Ramos (cell line): ENCODE data around the gene RARA.
"Not testable (repeated sequence)": the region's sequence is repeated elsewhere in the genome, so short reads cannot be mapped to it uniquely, and the experiment has no call there.

Source experiments
- in situ Hi-C: fragments of 300-500 bp; cut with MboI; formaldehyde crosslinking; loops from one replicate; pipeline ENCODE4 v1.14.3; 2022; ENCODE audit warnings: low sequenced_read_pairs; ENCODE audit not compliant: unreplicated experiment

Gene RARA

DNA sequence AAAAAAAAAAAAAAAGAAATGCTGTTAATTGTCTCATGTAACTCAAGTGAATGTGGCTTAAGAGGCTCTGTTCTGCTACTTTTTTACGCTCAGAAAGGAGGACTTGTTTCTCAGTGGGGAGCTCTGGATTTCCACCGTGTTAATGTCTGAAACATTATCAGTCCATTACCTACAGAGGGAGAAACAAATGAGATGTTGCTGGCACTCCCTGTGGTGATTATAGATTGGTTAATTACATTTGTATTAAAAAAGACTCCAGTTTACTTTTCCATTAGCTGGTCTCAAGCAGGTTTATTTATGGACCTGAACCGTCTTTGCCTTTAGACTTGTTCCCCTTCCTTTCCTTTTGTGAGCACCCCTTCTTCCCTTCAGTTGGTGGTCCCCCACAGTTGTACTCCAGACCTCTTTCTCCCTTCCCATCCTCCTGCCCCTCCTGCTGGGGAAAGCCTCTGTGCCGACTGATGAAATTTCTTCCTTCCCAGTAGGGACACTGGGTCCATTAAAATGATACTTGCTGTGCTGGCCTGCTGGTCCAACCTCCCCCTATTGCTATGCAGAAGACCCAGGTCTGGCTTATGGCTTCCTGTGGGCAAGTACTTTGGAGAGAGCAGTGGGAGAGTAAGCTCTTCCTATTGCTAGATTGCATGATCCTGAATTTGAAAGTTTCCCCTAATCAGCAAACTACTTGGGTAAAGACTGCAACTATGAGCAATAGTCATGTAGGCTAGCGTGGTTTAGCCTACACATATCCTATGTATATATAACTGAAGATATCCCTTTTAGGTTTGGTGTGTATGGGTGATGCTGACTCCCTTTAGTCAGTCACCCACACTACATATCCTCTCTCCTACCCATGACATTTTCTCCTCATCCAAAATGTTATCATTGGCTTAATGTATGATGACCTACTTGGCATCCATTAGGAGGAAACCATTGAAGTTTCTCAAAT lies 13.2 kb upstream of the RARA start:
- in situ Hi-C loops = no loop called here

DNA sequence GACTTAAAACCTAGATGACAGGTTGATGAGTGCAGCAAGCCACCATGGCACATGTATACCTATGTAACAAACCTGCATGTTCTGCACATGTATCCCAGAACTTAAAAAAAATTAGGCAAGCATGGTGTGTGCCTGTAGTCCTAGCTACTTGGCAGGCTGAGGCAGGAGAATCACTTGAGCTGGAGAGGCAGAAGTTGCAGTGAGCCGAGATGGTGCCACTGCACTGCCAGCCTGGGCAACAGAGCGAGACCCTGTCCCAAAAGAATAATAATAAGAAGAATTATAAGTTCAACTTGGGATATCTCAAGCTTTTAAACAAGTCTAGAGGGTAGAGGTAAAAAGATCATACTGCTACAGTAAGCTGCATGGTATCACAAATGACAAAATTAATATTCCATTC lies 11.5 kb upstream of the RARA start:
- in situ Hi-C loops = no loop called here

DNA sequence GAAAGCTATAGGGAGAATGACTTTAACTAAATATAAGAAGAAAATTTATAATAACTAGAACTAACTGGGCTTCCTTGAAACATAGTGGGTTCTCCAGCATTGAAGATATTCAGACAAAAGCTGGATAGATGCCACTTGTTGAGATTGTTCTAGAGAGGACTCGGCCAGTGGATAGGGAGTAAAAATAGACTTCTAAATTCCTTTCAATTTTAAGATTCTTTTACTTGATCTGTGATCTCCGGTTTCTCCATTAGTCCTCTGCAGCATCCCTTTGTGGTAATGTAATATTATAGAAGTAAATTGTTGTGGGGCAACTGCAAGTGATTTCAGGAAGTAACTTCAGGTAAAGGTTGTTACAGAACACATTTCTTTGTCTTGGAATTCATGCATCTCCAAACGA lies 10.3 kb upstream of the RARA start:
- in situ Hi-C loops = no loop called here

DNA sequence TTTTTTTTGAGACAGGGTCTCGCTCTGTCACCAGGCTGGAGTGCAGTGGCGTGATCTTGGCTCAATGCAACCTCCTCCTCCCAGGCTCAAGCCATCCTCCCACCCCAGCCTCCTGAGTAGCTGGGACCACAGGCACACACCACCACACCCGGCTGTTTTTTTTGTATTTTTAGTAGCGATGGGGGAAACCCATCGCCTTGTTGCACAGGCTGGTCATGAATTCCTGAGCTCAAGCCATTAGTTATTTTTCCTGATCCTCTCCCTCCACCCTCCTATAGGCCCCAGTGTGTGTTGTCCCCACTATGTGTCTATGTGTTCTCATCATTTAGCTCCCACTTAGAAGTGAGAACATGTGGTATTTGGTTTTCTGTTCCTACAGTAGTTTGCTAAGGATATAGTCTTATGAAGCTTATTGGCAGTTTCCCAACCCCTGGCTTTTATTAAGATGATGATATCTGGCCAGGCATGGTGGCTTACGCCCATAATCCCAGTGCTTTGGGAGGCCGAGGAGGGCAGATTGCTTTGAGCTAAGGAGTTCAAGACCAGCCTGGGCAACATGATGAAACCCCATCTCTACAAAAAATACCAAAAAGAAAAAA lies 9.7 kb upstream of the RARA start:
- in situ Hi-C loops = not testable (repeated sequence)

DNA sequence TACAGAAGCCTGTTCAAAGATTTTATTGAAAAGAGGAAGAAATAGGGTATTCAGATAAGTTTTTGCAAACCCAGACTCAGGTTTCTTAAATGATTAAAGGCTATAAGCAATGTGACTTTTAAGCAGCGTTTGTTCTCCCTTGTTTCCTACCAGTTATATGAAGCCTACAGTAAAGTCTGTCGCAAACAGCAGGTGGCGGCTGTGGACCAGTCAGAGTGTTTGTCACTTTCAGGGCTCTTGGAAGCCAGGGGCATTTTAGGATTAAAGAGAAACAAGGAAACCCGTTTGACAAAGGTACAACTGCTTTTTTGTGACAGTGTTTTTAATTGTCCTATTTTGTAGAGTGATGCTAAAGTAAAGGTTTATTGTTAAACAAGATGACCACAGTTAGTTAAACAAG lies 7.7 kb upstream of the RARA start:
- in situ Hi-C loops = no loop called here

DNA sequence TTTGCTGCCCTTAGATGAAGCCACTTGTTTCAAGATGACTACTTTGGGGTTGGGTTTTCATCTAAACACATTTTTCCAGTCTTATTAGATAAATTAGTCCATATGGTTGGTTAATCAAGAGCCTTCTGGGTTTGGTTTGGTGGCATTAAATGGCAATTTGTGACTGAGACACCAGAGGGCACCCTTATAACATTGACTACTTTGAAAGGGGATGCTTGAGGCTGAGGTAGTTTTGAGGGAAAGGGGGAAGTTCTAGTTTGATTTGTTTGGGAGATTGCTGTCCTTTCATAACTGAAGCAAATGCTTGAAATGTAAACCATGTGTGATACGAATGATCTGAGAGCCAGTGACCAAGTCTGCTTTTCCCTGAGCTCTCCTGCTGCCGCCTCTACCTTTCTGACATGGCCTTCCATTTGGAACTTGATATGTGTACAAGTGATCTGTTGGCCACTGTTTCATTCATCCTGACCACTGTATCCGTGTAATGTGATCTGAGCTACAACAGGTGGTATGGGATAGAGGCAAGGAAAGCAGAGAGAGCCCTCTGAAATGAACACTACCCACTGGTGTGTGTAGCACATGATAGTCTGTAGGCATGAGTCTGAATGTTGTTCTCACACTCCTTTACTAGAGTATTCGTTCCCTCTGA lies 5.8 kb upstream of the RARA start:
- in situ Hi-C loops = no loop called here

DNA sequence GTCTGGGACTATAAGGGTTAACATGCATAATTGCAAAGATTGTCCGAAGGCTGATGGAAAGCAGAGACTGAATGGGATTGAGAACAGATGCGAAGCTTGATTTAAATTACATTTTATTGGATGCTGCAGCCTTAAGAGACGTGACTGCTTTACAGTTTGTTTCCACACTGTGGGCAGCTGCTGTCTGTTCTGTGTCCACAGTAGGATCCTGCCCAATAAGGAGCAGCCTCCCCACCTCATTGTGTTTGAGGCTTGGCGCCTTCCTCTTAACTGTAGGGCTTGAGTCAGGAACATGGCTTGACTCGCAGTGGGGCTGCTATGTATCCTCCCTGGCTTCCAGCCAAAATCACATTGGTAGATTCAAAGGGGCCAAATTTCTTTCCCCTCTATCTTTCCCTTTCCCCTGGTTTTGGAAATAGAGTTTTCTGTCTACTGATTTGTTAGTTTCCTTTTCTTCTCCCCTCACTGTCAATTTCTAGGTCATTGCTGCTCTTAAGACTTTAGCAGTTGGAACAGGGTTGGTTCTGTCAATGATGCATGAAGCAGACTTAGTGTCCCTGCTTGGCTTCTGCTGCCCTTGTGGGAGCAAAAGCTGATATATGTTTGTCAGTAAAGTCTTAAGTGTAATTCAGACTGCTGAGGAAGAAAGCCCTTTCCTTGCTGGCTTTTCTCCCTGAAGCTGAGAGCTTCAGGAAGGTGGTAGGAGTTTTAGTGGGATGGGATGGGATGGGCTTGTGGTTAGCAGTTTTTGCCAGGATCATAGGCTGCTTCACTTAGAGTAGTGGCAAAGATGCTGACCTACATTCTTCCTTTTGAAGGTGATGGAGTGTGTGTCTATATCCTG lies 5.0 kb upstream of the RARA start:
- in situ Hi-C loops = no loop called here

DNA sequence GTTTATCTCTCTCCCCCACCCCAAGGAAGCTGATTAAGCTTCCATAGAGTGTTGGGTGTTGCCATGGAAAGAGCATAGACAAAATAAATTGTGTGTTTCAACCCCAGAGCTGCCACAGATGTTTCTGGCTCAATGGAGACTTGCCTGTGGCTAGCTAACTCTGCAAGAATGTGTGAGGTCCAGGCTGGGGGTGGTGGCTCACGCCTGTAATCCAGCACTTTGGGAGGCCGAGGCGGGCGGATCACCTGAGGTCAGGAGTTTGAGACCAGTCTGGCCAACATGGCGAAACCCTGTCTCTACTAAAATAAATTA lies 4.5 kb upstream of the RARA start:
- in situ Hi-C loops = not testable (repeated sequence)

DNA sequence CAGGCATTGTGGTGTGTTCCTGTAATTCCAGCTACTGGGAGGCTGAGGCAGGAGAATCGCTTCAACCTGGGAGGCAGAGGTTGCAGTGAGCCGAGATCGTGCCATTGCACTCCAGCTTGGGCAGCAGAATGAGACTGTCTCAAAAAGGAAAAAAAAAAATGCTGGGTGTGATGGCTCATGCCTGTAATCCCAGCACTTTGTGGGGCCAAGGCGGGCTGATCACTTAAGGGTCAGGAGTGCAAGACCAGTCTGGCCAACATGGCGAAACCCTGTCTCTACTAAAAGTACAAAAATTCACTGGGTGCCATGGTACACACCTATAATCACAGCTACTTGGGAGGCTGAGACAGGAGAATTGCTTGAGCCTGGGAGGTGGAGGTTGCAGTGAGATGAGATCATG lies 4.1 kb upstream of the RARA start:
- in situ Hi-C loops = loop anchor here (5.0 kb wide), 1 partner anchor 47 kb away; no protein-coding TSS in a partner anchor

DNA sequence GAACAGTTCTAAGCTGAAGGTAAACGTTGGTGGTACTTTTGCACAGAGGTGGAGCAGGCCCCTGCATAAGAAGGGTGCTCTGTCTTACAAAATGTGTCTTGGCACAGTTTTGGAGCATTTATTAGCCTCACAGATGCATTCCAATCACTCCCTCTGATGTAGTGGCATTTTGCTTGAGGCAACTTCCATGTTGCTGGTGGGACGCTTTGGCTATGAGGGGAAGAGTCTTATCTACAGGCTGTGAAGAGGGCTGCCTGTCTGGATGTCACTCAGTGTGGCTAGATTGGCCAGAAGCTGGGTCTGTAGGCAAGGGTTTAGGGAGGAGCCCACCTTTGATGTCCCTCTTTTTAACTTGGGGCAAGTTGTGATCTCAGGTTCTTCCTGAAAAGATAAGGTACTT lies 2.6 kb upstream of the RARA start:
- in situ Hi-C loops = loop anchor here (5.0 kb wide), 1 partner anchor 46 kb away; no protein-coding TSS in a partner anchor

DNA sequence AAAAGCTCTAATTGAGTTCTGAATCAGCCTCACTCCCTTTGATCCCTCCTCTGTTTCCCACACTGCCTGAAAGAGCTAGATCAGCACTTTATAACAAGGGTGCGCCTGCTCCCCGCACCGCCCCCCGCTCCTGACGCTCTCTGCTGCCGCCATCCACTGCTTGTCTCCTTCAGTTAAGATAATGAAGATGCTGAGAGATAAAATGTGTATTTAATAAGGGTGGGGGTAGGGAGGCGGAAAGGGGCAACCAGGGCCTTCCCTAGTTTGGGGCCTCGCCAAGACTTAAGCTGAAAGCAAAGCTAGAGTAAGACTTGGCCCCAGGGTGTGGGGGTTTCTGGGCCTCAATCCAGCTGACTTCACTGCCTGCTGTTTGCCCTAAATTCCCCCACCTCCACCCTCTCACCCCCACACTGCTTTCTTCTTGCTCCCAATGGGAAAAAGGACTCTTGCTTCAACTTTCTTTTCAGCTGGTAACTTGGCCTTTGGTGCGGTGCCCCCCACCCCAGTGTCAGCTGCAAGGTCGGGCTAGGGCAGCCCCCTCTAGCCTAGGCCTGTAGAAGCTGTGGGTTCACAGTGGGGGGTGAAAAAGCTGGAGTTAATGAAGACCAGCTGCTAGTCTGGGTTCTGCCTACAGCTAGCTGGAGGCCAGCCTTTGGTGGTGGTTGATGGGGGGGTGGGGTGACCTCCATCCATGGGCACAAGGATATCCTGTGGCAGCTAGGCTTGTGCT lies 1.8 kb upstream of the RARA start:
- in situ Hi-C loops = loop anchor here (5.0 kb wide), 1 partner anchor 45 kb away; no protein-coding TSS in a partner anchor

DNA sequence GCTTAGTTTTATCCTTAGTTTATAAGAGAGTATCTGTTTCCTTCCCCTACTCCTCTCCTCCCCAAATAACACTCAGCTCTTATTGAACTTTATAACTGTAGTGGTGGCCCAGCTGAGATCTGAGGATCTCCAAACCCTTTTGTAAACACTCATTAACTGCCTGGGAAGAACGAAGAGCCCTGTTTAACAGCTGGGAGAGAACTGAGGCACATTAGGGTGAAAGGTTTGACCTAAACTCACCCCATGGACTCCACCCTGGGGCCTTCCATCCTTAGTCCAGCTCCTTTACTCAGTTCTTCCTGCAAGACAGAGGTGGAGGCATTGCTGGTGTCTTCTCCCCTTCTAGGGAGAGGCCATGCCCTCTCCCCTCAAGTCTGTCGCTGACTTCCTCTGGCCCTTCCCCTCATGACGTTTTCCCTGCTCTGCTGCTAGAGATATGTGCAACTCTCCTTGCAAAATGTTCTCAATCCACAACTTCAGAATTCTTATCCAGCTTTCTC lies 1.2 kb upstream of the RARA start:
- in situ Hi-C loops = loop anchor here (5.0 kb wide), 1 partner anchor 45 kb away; no protein-coding TSS in a partner anchor

DNA sequence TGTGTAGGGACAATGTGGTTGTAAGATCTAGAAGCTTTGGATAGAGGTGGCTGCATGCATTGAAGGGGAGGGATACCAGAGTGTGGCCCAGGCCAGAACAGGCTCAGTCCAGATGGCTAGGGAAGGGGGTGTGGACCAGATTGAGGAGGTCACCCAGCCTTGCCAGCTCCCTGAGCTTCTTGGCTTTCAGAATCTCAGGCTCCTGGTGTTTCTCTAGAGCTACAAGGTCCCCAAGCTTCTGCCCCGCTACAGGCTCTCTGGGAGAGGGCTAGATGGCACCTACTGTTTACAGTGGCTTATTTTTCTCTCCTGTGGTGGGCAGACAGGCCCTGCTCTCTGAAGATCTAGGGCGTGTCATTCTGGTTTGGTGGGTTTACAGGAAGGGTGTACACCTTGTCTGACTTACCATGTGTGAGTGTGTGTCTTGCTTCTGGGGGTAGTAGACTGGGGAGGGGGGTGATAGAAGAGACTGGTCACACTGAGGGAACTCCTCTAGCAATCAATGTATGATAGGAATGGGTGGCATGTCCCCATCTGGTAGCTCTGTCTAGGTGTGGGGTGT lies 1.1 kb downstream of the RARA start:
- in situ Hi-C loops = loop anchor here (5.0 kb wide), 1 partner anchor 42 kb away; no protein-coding TSS in a partner anchor

DNA sequence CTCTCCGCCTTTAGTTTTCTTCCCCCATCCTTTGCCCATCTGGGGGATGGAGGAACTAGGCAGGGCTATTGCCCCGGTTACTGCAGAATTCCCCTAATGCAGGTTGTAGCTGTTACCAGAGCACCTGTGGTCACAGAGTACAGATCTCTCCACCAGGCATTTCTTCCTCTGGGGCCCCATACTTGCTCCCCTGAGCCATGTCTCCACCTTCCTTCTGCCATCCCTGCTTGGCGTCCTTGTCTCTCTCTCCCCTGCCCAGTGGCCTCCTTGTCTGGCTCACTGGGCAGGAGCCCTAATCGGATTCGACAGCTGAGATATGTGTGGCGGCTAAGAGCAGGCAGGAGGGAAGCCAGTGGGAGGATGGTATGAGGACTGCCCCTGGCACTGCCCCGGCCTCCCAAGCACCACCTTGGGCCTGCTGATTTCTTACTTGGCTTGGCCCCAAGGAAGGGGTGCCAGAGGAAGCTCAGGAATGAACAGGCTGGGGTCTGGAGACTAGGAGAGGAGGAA lies 2.0 kb downstream of the RARA start:
- in situ Hi-C loops = no loop called here

DNA sequence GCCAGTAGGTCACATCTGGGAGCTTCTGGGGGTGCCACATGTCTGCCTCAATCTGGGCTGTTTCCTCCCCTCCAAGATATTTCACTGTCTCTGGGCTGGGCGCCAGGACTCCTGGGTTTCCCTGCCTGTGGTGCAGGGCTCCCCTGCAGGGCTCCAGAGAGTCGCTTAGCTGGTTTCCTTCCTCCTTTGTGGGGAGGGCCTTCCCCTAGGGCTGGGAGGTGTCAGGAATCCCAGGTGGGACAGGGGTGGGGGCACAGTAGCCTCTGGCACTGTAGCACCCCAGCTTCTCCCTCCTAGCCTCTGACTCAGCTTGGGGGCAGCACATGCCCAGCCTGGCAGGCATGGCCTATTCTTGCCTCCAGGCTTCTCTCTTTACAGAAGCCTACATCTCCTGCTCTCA lies 2.6 kb downstream of the RARA start:
- in situ Hi-C loops = no loop called here

DNA sequence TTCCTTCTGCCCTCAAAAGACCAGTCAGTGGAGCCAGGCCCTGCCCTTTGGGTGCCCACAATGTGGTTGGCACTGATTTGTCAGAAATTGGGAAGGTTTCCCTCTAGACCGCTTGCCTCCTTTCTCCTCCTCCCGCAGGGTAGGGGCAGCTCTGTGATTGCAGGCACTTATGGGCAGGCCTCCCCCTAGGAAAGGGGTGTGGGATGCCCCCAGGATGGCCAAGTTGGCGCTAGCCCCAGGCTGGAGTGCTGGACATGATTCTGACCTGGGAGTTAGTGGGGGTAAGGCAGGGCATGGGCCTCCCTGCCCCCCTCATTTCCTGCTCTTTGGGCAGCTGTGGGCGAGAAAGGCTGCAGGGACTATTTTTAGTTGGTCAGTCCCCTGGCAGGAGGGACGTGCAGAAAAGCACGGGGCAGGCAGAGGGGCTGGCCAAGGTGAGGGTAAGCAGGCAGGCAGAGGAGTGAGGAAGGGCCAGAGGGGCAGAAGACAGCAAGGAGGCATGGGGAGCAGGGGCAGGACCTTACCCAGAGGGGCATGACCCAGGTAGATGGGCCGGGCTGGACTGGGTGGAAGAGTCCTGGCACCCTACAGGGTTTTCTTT lies 3.3 kb downstream of the RARA start:
- in situ Hi-C loops = no loop called here

DNA sequence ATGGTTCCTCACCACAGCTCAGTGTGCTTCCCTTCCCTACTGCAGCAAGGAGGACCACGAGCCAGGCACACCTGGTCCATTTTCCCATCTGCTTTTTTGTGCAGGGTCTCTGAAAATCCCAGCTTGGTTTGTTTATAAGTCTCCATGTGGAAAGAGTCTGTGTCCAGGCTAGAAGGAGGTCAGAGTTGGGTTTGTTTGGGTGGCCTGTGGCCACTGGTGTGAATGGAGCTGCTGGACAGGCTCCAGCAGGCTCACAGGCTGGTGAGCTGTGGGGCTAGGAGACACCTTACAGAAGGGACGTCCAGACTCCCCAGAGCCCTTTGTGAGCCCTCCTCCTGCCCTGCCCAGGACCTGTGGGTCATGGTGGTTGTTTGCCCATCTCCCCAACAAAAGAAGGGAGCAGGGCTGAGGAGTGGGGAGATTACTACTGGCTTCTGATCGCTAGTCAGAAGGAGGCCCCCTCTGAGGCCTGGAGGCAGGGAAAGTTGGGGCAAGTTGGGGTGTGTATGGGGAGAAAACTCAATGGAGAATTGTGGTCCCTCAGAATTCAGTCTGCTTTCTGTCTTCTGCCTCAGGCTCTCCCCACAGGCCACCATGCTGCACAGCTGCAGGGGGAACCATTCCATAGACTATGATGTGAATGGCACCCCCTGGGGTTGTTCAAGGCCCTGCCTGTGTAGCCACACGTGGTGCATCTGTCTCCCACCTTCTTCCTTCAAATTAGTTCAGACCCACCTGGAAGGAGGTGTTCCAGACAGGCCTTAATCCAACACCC lies 4.1 kb downstream of the RARA start:
- in situ Hi-C loops = no loop called here
